Measurements from ENCODE around the gene TMEM184A. TPM values are rescaled to one million over a fixed set of nuclear protein-coding genes. Genes with fewer than 3 reads are reported as not detected.
"Not testable (repeated sequence)": the region's sequence is repeated elsewhere in the genome, so short reads cannot be mapped to it uniquely, and the experiment has no call there.

Gene TMEM184A
- total RNA-seq, 4 donors from 2014 or later, result 0.29 to 2.8 (median 0.64) TPM; not detected in 1

DNA sequence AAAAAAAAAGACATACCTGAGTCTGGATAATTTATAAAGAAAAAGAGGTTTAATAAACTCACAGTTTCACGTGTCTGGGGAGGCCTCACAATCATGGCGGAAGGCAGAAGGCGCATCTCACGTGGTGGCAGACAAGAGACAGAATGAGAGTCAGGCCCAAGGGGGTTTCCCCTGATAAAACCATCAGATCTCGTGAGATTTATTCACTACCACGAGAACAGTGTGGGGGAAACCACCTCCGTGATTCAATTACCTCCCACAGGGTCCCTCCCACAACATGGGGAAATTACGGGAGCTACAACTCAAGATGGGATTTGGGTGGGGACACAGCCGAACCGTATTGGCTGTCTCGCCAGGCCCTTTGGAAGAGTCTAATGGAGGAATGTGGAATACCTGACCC, 34.5 kb downstream of the TMEM184A start:
- H3K9me3 ChIP-seq, result no peaks in the 10 kb centered on the region
- TF ChIP-seq, protein P1, sequence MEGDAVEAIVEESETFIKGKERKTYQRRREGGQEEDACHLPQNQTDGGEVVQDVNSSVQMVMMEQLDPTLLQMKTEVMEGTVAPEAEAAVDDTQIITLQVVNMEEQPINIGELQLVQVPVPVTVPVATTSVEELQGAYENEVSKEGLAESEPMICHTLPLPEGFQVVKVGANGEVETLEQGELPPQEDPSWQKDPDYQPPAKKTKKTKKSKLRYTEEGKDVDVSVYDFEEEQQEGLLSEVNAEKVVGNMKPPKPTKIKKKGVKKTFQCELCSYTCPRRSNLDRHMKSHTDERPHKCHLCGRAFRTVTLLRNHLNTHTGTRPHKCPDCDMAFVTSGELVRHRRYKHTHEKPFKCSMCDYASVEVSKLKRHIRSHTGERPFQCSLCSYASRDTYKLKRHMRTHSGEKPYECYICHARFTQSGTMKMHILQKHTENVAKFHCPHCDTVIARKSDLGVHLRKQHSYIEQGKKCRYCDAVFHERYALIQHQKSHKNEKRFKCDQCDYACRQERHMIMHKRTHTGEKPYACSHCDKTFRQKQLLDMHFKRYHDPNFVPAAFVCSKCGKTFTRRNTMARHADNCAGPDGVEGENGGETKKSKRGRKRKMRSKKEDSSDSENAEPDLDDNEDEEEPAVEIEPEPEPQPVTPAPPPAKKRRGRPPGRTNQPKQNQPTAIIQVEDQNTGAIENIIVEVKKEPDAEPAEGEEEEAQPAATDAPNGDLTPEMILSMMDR (IDR thresholded peaks at IDR 0.05), result no peak
- no peak for TF ChIP-seq POLR2A (IDR thresholded peaks at IDR 0.05)
- H3K4me3 ChIP-seq, result no peak overlapping the region
- no peak for DNase-seq
- no peak overlapping the region for H3K27ac ChIP-seq
- intact Hi-C loops (cut with DNase I; ENCODE audit: low total_unique reads), result no loop called here
- no peaks in the 10 kb centered on the region for H3K36me3 ChIP-seq
- H3K4me1 ChIP-seq, result no peaks in the 10 kb centered on the region
- H3K27me3 ChIP-seq, result no peaks in the 10 kb centered on the region

GRCh38 chr7:1520539-1521234, 35.3 kb downstream of the TMEM184A start:
- Histone ChIP-seq H3K27me3 (no peaks in the 10 kb centered on the region), H3K4me1 (no peaks in the 10 kb centered on the region), H3K4me3 (no peak overlapping the region), H3K36me3 (no peaks in the 10 kb centered on the region), H3K27ac (no peak overlapping the region), H3K9me3 (no peaks in the 10 kb centered on the region)
- intact Hi-C loops (cut with DNase I; ENCODE audit: low total_unique reads), result no loop called here
- DNase-seq, result no peak
- TF ChIP-seq, protein P1 (IDR thresholded peaks at IDR 0.05), result no peak
- TF ChIP-seq POLR2A (IDR thresholded peaks at IDR 0.05), result peak in 1 of 2 donors; percentile 17

DNA sequence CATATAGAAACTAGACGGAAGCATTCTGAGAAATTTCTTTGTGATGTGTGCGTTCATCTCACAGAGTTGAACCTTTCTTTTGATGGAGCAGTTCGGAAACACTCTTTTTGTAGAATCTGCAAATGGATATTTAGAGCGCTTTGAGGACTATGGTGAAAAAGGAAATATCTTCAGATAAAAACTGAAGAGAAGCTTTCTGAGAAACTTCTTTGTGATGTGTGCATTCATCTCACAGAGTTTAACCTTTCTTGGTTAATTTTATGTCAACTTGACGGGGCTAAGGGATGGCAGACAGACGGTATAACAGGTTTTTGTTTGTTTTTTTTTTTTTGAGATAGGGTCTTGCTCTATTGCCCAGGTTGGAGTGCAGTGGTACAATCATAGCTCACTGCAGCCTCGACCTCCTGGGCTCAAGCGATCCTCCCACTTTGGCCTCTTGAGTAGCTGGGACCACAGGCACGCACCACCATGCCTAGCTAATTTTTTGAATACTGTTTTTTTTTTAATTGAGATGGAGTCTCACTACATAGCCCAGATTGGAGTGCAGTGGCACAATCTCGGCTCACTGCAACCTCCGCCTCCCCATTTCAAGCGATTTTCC, 36.6 kb downstream of the TMEM184A start:
- H3K9me3 ChIP-seq; H3K36me3 ChIP-seq; H3K4me1 ChIP-seq; H3K27me3 ChIP-seq; intact Hi-C loops (cut with DNase I; ENCODE audit: low total_unique reads); H3K4me3 ChIP-seq; DNase-seq; H3K27ac ChIP-seq: not testable (repeated sequence)

GRCh38 chr7:1516586-1517251, 39.3 kb downstream of the TMEM184A start:
- intact Hi-C loops (cut with DNase I; ENCODE audit: low total_unique reads), result no loop called here
- Histone ChIP-seq H3K4me3 (no peak overlapping the region), H3K36me3 (no peaks in the 10 kb centered on the region), H3K9me3 (no peaks in the 10 kb centered on the region), H3K4me1 (peaks cover 0 to 4% of the 10 kb centered on the region in 2 donors), H3K27me3 (no peaks in the 10 kb centered on the region), H3K27ac (no peak overlapping the region)
- TF ChIP-seq, protein P1 (IDR thresholded peaks at IDR 0.05), result no peak
- TF ChIP-seq POLR2A (IDR thresholded peaks at IDR 0.05), result no peak
- DNase-seq, result no peak

DNA sequence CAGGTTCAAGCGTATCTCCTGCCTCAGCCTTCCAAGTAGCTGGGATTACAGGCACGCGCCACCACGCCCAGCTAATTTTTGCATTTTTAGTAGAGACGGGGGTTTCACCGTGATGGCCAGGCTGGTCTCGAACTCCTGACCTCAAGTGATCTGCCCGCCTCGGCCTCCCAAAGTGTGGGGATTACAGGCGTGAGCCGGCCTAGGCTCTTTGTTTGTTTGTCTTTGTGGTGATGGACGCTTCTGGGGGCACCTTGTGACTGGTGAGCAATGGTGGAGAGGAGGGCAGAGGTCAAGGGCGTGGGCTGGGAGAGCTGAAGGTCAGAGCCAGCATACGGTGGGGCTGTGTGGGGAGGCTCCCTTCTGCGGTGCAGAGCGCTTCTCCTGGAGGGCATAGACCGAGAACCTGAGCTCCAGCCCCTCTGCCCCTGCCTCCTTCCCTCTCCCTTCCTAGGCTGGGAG, 40.5 kb downstream of the TMEM184A start:
- H3K4me3 ChIP-seq; intact Hi-C loops (cut with DNase I; ENCODE audit: low total_unique reads); H3K27ac ChIP-seq; H3K27me3 ChIP-seq; H3K4me1 ChIP-seq; H3K9me3 ChIP-seq; H3K36me3 ChIP-seq; DNase-seq: not testable (repeated sequence)

GRCh38 chr7:1514995-1515401, 41.0 kb downstream of the TMEM184A start:
- intact Hi-C loops (cut with DNase I; ENCODE audit: low total_unique reads), result no loop called here
- no peak for TF ChIP-seq POLR2A (IDR thresholded peaks at IDR 0.05)
- TF ChIP-seq, protein P1 (IDR thresholded peaks at IDR 0.05), result no peak
- no peaks in the 10 kb centered on the region for H3K36me3 ChIP-seq
- no peak for DNase-seq
- H3K4me3 ChIP-seq, result no peak overlapping the region
- no peaks in the 10 kb centered on the region for H3K9me3 ChIP-seq
- no peaks in the 10 kb centered on the region for H3K27me3 ChIP-seq
- H3K4me1 ChIP-seq, result peaks cover 0 to 4% of the 10 kb centered on the region in 2 donors
- no peak overlapping the region for H3K27ac ChIP-seq

Data from uterus (tissue), 4 donors.